Stomach (tissue), 4 donors: ENCODE results near the gene BANF2.

Experiments used
- POLR2AphosphoS5 ChIP-seq, 3 donors: sonication (generic); formaldehyde crosslinking; IDR thresholded peaks; one replicate each; pipeline ENCODE4 v1.6.1; 2016; ENCODE audit warnings: antibody characterized with exemption in 3 of 3
- TF ChIP-seq, protein P1 (sequence below), 7 experiments: fragments of 450-650 bp in 4 of 7; fragments of 200-600 bp in 3 of 7; sonication (generic) in 3 of 7; IDR thresholded peaks; one replicate each; pipeline ENCODE4 v1.5.1; 2016 to 2019; ENCODE audit warnings: antibody characterized with exemption in 7 of 7, control low read depth in 2 of 7, mild to moderate bottlenecking in 1 of 7

DNA sequence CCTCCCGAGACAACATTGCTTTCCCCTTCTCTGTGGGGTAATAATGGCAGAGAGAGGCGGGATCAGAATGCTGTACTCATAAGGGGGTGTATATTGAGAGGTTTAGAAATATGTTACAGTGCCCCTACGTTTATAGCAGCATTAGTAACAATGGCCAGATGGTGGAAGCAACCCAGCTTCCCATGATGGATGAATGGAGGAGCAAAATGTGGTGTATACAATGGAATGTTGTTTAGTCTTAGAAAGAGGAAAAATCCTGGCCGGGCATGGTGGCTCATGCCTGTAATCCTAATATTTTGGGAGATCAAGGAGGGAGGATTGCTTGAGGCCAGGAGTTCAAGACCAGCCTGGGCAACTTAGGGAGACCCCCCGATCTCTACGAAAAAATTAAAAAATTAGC lies 12.9 kb downstream of the BANF2 start:
- TF ChIP-seq, protein P1, sequence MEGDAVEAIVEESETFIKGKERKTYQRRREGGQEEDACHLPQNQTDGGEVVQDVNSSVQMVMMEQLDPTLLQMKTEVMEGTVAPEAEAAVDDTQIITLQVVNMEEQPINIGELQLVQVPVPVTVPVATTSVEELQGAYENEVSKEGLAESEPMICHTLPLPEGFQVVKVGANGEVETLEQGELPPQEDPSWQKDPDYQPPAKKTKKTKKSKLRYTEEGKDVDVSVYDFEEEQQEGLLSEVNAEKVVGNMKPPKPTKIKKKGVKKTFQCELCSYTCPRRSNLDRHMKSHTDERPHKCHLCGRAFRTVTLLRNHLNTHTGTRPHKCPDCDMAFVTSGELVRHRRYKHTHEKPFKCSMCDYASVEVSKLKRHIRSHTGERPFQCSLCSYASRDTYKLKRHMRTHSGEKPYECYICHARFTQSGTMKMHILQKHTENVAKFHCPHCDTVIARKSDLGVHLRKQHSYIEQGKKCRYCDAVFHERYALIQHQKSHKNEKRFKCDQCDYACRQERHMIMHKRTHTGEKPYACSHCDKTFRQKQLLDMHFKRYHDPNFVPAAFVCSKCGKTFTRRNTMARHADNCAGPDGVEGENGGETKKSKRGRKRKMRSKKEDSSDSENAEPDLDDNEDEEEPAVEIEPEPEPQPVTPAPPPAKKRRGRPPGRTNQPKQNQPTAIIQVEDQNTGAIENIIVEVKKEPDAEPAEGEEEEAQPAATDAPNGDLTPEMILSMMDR (IDR thresholded peaks at IDR 0.05): no peak
- TF ChIP-seq POLR2AphosphoS5 (IDR thresholded peaks at IDR 0.05): no peak
